GM18526 (cell line): ENCODE measurements around the gene SLC25A38.
A peak's percentile ranks its signal among the peaks of the same experiment; 100 is the strongest.

Source experiments
- POLR2A ChIP-seq: IDR thresholded peaks from 3 replicates; pipeline ENCODE4 v1.6.1; 2011; ENCODE audit not compliant: insufficient read length; ENCODE audit errors: extremely low read depth

SLC25A38 gene

GRCh38 chr3:39390181-39390580, 7.0 kb downstream of the SLC25A38 start:
- no peak for TF ChIP-seq POLR2A

- no peak for TF ChIP-seq POLR2A
Measured at GRCh38 chr3:39396690-39397089, 13.5 kb downstream of the SLC25A38 start.

- TF ChIP-seq POLR2A, result no peak
Measured at GRCh38 chr3:39398700-39399099, 15.5 kb downstream of the SLC25A38 start.

- no peak for TF ChIP-seq POLR2A
Measured at GRCh38 chr3:39401983-39402382, 18.8 kb downstream of the SLC25A38 start.

- no peak for TF ChIP-seq POLR2A
Measured at GRCh38 chr3:39404943-39405686, 21.9 kb downstream of the SLC25A38 start.

GRCh38 chr3:39405687-39406367, 22.7 kb downstream of the SLC25A38 start:
- TF ChIP-seq POLR2A, result no peak

GRCh38 chr3:39406368-39407258, 23.4 kb downstream of the SLC25A38 start, which contains the start of gene RPSA:
Gene RPSA (plus strand): TSS chr3:39406720. CDS start chr3:39407654, 934 bp downstream.
- peak; percentile 98 for TF ChIP-seq POLR2A

GRCh38 chr3:39407259-39407629, 24.1 kb downstream of the SLC25A38 start:
- no peak for TF ChIP-seq POLR2A

GRCh38 chr3:39407773-39408492, 24.8 kb downstream of the SLC25A38 start:
- TF ChIP-seq POLR2A, result no peak

- no peak for TF ChIP-seq POLR2A
Measured at GRCh38 chr3:39408493-39409372, 25.6 kb downstream of the SLC25A38 start.

GRCh38 chr3:39409514-39410136, 26.5 kb downstream of the SLC25A38 start:
- TF ChIP-seq POLR2A, result no peak

GRCh38 chr3:39410893-39411292, 27.7 kb downstream of the SLC25A38 start:
- no peak for TF ChIP-seq POLR2A

- TF ChIP-seq POLR2A, result no peak
Measured at GRCh38 chr3:39412668-39413260, 29.6 kb downstream of the SLC25A38 start.
